ENCODE measurements around the gene PLEKHG4B. TPM values are rescaled to one million over a fixed set of nuclear protein-coding genes. Genes with fewer than 3 reads are reported as not detected.
"Not testable (repeated sequence)": the region's sequence is repeated elsewhere in the genome, so short reads cannot be mapped to it uniquely, and the experiment has no call there.

PLEKHG4B gene
- total and polyA plus RNA-seq, 2 of the 4 experiments (the other 2 are of a cell fraction): 1.1 TPM

DNA sequence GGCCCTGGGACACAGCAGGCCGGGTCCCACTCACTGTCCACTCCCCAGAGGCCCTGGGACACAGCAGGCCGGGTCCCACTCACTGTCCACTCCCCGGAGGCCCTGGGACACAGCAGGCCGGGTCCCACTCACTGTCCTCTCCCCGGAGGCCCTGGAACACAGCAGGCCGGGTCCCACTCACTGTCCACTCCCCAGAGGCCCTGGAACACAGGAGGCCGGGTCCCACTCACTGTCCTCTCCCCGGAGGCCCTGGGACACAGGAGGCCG, 18.9 kb upstream of the PLEKHG4B start:
- H2BK20ac ChIP-seq (ENCODE audit: low read depth, low read length); H3K18ac ChIP-seq (ENCODE audit: low read depth, low read length); H2AFZ ChIP-seq (replicated peaks; ENCODE audit: low read length, poor library complexity); H2BK15ac ChIP-seq (ENCODE audit: low read depth, low read length); H2AK5ac ChIP-seq (ENCODE audit: low read depth, low read length); dilution Hi-C loops (cut with HindIII; ENCODE audit: low sequenced_read_pairs, unreplicated experiment); H3K36me3 ChIP-seq (ENCODE audit: control insufficient read depth, insufficient read depth, low read length); H2BK5ac ChIP-seq (ENCODE audit: low read depth, low read length, poor library complexity, severe bottlenecking); H3K9ac ChIP-seq (ENCODE audit: low read depth, low read length); H3K14ac ChIP-seq (replicated peaks; ENCODE audit: low read depth, low read length); H3K27ac ChIP-seq (ENCODE audit: insufficient read depth, low read length); in situ Hi-C loops (cut with MboI; ENCODE audit: low sequenced_read_pairs); H4K5ac ChIP-seq (ENCODE audit: low read depth, low read length); DNase-seq; H4K91ac ChIP-seq (ENCODE audit: insufficient read depth, low read depth, low read length); ATAC-seq (ENCODE audit: low read depth); H3K4me2 ChIP-seq (ENCODE audit: low read depth, low read length); H3K79me1 ChIP-seq (ENCODE audit: low read depth in 1 of 2, low read length in 2 of 2); H3K4me1 ChIP-seq (ENCODE audit: control insufficient read depth, insufficient read depth, low read length); intact Hi-C loops (cut with micrococcal nuclease); H4K8ac ChIP-seq (ENCODE audit: low read depth in 2 of 2, low read length in 2 of 2); H3K56ac ChIP-seq (ENCODE audit: extremely low read depth, insufficient read depth, low read length); H3K23ac ChIP-seq (ENCODE audit: low read depth, low read length); H3K9me3 ChIP-seq (ENCODE audit: control insufficient read depth, insufficient read depth, low read length); H4K20me1 ChIP-seq (ENCODE audit: insufficient read depth, low read length); H3K9me1 ChIP-seq (ENCODE audit: insufficient read depth, low read length); POLR2A ChIA-PET (ENCODE audit: unreplicated experiment); BruUV-seq (replicated peaks); H2AK9ac ChIP-seq (replicated peaks; ENCODE audit: low read depth, low read length, poor library complexity); CTCF ChIA-PET; H3K4me3 ChIP-seq (ENCODE audit: insufficient read depth, low read depth, low read length); H3K4ac ChIP-seq (ENCODE audit: low read depth, low read length); H2BK120ac ChIP-seq (ENCODE audit: low read depth, low read length): not testable (repeated sequence)
- no CpG with 5 or more reads among the region's 9 CpGs for WGBS, 2 experiments (ENCODE audit: extremely low coverage in 2 of 2, insufficient read length in 1 of 2)
- H3K27me3 ChIP-seq (ENCODE audit: control insufficient read depth, insufficient read depth, low read length): peaks cover 45% of the 10 kb centered on the region

All from IMR-90 (cell line).